Stimulated activated CD8-positive, alpha-beta memory T cell treated with anti-CD3 and anti-CD28 coated beads, Interleukin-7, amount 100 ng/mL, for 1 hour (primary cell): Measurements from ENCODE around the gene C11orf16.
"Not testable (repeated sequence)": the region's sequence is repeated elsewhere in the genome, so short reads cannot be mapped to it uniquely, and the experiment has no call there.

ENCODE experiments used
- DNase-seq, 2 donors: peaks; one replicate each; pipeline ENCODE4 v3.0.0-alpha.2; 2020; ENCODE audit warnings: low read depth in 2 of 2

Gene C11orf16

DNA sequence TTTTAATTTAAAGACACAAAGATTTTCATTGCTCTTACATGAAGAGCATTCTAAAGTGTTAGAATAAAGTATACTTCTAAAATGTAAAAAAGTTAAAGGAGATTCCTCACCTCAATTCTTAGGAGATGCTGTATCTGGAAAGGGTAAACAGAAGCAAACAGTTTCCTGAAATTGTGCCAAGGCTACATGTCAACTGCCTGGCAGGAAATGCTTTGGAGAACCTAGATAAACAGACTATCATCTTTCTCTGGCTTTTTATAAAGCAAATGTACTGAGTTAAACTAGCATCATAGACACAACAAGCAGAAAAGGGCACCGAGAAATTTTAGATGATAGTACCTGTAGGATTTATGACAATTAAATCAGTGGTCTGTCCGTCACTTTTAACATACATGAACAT, 46.4 kb downstream of the C11orf16 start:
- DNase-seq: no peak

- not testable (repeated sequence) for DNase-seq
These were observed 51.2 kb downstream of the C11orf16 start for GRCh38 chr11:8881585-8881984.

- no peak for DNase-seq
These were observed 54.0 kb downstream of the C11orf16 start for GRCh38 chr11:8878771-8879170.

- DNase-seq: no peak
These were observed 58.9 kb downstream of the C11orf16 start for GRCh38 chr11:8873741-8874405.

- no peak for DNase-seq
These were observed 60.8 kb downstream of the C11orf16 start for GRCh38 chr11:8871962-8872361.

DNA sequence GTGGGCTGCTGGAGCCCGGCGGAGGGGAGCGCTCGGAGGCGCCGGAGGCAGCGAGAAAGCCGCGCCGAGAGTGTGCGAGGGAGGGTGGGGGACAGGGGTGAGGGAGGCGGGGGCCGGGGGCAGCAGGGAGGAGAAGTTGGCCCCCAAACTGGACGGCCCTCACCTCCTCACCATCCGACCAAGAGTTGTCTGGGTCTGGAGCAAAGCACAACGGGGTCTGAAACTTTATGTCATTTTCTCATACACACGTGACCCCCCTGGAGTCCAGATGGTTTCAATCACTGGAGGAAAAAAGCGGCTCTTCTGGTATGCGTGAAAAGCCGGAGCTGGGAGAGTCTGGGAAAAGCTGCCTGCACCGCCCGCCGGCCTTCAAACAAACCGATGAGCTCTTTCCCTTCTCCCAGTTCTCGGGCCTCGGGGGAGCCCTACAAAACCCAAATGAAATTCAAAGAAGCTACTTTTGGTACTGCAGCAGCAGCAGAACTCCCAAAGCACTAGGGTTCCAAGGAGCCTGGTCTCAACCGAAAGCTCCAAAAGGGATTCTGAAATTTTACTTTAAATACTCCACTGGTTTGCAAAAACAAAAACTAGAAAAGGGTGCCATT, 61.5 kb downstream of the C11orf16 start:
- no peak for DNase-seq

- DNase-seq: no peak
These were observed 62.2 kb downstream of the C11orf16 start for GRCh38 chr11:8870411-8871170.
